GM13976 (cell line): ENCODE results near the gene EMSY.

ENCODE experiments used
- DNase-seq: peaks from one replicate; pipeline ENCODE4 v3.0.0; 2012; ENCODE audit warnings: low spot score
- in situ Hi-C: fragments of 300-500 bp; cut with MboI; formaldehyde crosslinking; loops from one replicate; pipeline ENCODE4 v1.12.0; 2022; ENCODE audit warnings: low sequenced_read_pairs, mixed read lengths, inconsistent platforms; ENCODE audit not compliant: unreplicated experiment
- TF ChIP-seq, protein P1 (sequence below): IDR thresholded peaks from 2 replicates; pipeline ENCODE4 v1.5.1; 2012; ENCODE audit warnings: borderline replicate concordance, mild to moderate bottlenecking; ENCODE audit not compliant: insufficient read depth; ENCODE audit errors: extremely low read depth, missing control alignments, control extremely low read depth

The EMSY gene

DNA sequence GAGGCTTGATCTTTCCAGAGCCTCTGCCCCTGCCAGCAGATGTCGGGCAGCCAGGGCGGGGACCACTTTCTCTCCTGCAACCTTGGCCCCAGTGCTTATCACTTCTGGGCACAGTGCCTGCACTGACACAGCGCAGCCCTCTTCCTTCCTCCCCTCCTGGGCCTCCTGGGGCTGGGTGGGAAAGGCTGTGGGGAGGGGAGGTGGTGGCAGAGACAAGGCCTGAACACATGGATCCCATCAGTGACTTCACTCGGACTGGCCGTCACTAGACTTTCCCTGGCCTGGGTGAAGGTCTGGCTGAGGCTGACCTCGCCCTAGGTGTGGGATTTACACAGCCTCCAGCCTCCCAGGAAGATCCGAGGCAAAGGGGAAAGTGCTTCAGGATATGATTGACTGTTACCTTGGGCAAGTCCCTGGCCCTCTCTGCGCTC lies 157.6 kb downstream of the EMSY start:
- TF ChIP-seq, protein P1, sequence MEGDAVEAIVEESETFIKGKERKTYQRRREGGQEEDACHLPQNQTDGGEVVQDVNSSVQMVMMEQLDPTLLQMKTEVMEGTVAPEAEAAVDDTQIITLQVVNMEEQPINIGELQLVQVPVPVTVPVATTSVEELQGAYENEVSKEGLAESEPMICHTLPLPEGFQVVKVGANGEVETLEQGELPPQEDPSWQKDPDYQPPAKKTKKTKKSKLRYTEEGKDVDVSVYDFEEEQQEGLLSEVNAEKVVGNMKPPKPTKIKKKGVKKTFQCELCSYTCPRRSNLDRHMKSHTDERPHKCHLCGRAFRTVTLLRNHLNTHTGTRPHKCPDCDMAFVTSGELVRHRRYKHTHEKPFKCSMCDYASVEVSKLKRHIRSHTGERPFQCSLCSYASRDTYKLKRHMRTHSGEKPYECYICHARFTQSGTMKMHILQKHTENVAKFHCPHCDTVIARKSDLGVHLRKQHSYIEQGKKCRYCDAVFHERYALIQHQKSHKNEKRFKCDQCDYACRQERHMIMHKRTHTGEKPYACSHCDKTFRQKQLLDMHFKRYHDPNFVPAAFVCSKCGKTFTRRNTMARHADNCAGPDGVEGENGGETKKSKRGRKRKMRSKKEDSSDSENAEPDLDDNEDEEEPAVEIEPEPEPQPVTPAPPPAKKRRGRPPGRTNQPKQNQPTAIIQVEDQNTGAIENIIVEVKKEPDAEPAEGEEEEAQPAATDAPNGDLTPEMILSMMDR = no peak
- in situ Hi-C loops = no loop called here
- no peak for DNase-seq
